ENCODE measurements around the gene RBM5. TPM values are rescaled to one million over a fixed set of nuclear protein-coding genes. Genes with fewer than 3 reads are reported as not detected.

Gene RBM5
- total RNA-seq, 1 donor from 2014 or later = 80.3 TPM

DNA sequence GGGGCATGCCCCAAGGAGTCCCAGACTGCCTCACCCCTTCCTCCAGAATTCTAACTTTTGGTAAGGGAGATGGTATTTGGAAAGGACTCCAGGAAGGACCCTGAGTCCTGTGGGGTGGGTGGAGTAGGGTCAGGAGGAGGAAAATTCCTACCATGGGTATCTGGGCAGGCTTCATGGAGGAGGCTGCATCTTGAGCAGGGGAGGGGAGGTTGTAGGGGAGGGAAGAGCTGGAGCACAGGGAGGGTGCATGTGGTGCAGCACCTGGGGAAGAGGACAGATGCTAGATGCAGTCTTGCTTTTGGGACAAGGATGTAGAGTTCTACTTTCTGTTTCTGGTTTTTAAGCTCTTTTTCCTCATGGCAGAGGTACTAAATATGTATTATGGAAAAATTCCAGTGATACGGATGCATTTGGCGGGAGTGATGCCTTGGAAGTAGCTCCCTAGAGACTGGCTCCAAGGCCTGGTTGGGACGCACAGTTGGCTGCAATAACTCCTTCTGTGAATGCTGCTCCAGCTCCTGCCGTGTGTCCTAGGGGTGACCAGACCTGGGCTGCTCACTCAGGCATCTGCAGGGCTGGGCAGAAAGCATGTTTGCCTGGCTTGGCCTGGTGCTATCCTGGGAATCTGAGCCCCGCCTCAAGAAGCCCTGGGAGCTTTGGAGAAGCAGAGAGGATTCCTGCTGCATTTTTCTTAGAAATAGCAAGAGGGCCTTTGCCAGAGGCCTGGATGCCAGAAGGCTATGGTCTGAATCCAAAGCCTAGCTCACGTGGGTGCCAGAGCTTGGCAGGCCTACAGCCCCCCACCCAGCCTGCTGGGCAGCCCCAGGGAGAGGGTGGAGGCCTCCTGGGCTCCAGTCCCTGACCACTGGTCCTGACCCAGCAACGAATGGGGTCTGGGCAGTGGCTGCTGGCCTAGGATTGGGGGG is 76.5 kb downstream of the RBM5 start:
- Histone ChIP-seq H3K36me3 (ENCODE audit: control insufficient read depth, insufficient read depth, low read length) (peaks cover 56% of the 10 kb centered on the region), H3K4me3 (ENCODE audit: low read depth, low read length) (no peak overlapping the region), H3K27me3 (ENCODE audit: control insufficient read depth, insufficient read depth, low read length) (no peaks in the 10 kb centered on the region)
- TF ChIP-seq, protein P1, sequence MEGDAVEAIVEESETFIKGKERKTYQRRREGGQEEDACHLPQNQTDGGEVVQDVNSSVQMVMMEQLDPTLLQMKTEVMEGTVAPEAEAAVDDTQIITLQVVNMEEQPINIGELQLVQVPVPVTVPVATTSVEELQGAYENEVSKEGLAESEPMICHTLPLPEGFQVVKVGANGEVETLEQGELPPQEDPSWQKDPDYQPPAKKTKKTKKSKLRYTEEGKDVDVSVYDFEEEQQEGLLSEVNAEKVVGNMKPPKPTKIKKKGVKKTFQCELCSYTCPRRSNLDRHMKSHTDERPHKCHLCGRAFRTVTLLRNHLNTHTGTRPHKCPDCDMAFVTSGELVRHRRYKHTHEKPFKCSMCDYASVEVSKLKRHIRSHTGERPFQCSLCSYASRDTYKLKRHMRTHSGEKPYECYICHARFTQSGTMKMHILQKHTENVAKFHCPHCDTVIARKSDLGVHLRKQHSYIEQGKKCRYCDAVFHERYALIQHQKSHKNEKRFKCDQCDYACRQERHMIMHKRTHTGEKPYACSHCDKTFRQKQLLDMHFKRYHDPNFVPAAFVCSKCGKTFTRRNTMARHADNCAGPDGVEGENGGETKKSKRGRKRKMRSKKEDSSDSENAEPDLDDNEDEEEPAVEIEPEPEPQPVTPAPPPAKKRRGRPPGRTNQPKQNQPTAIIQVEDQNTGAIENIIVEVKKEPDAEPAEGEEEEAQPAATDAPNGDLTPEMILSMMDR (IDR thresholded peaks at IDR 0.05; ENCODE audit: insufficient read depth, low read length, severe bottlenecking) = no peak
- FAIRE-seq = no peak
- DNase-seq (ENCODE audit: low read depth) = no peak

- Histone ChIP-seq H3K36me3 (ENCODE audit: control insufficient read depth, insufficient read depth, low read length) (peaks cover 56% of the 10 kb centered on the region), H3K27me3 (ENCODE audit: control insufficient read depth, insufficient read depth, low read length) (no peaks in the 10 kb centered on the region), H3K4me3 (ENCODE audit: low read depth, low read length) (no peak overlapping the region)
- TF ChIP-seq, protein P1 (IDR thresholded peaks at IDR 0.05; ENCODE audit: insufficient read depth, low read length, severe bottlenecking) = no peak
- DNase-seq (ENCODE audit: low read depth) (no peak), FAIRE-seq (no peak)
Observed at GRCh38 chr3:50165910-50166538, 77.3 kb downstream of the RBM5 start.

- H3K36me3 ChIP-seq (ENCODE audit: control insufficient read depth, insufficient read depth, low read length) = peaks cover 53% of the 10 kb centered on the region
- FAIRE-seq = no peak
- TF ChIP-seq, protein P1 (IDR thresholded peaks at IDR 0.05; ENCODE audit: insufficient read depth, low read length, severe bottlenecking) = no peak
- H3K4me3 ChIP-seq (ENCODE audit: low read depth, low read length) = no peak overlapping the region
- no peaks in the 10 kb centered on the region for H3K27me3 ChIP-seq (ENCODE audit: control insufficient read depth, insufficient read depth, low read length)
- DNase-seq (ENCODE audit: low read depth) = no peak
Observed at GRCh38 chr3:50166620-50167019, 77.9 kb downstream of the RBM5 start.

GRCh38 chr3:50167069-50167840 is 78.5 kb downstream of the RBM5 start:
- Histone ChIP-seq H3K4me3 (ENCODE audit: low read depth, low read length) (no peak overlapping the region), H3K27me3 (ENCODE audit: control insufficient read depth, insufficient read depth, low read length) (no peaks in the 10 kb centered on the region), H3K36me3 (ENCODE audit: control insufficient read depth, insufficient read depth, low read length) (peaks cover 53% of the 10 kb centered on the region)
- TF ChIP-seq, protein P1 (IDR thresholded peaks at IDR 0.05; ENCODE audit: insufficient read depth, low read length, severe bottlenecking) = no peak
- FAIRE-seq = no peak
- peak; percentile 87 for DNase-seq (ENCODE audit: low read depth)

DNA sequence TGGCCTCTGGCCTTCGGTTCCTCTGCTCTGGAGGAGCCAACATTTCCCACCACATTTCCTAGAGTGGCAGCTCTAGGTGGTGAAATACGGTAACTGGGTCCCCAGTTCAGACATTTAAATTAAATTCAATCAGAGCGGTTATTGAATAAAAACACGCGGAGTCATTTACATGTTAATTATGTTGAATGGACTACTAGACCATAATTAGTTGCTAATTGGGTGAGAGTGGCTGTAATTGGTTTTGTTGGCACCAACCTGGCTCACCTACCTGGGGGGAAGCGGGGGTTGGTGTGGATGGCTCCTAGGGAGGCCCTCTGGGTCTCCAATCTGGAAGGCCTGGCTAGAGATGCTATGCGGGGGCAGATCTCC is 79.1 kb downstream of the RBM5 start:
- Histone ChIP-seq H3K27me3 (ENCODE audit: control insufficient read depth, insufficient read depth, low read length) (no peaks in the 10 kb centered on the region), H3K36me3 (ENCODE audit: control insufficient read depth, insufficient read depth, low read length) (peaks cover 57% of the 10 kb centered on the region), H3K4me3 (ENCODE audit: low read depth, low read length) (no peak overlapping the region)
- no peak for FAIRE-seq
- no peak for DNase-seq (ENCODE audit: low read depth)
- TF ChIP-seq, protein P1 (IDR thresholded peaks at IDR 0.05; ENCODE audit: insufficient read depth, low read length, severe bottlenecking) = no peak
